Colon (tissue), 2 donors: Measurements from ENCODE around the gene MFN1.
"Not testable (repeated sequence)": the region's sequence is repeated elsewhere in the genome, so short reads cannot be mapped to it uniquely, and the experiment has no call there.

Experiments
- FAIRE-seq: peaks from 2 replicates; lab custom pipeline; 2012; peaks lifted over from hg19 to GRCh38; lab: Jason Lieb, UNC
- donor health status: control.
- donor health status: control.

The MFN1 gene

GRCh38 chr3:179347345-179348194 lies at the start of gene MFN1:
Gene MFN1, plus strand, starts transcription at chr3:179347709. Its CDS starts 1,143 bp downstream, at chr3:179348852.
- FAIRE-seq: no peak

- no peak for FAIRE-seq
These were observed 49.4 kb upstream of the MFN1 start for GRCh38 chr3:179297971-179298725.

- FAIRE-seq: no peak
These were observed 48.2 kb upstream of the MFN1 start for GRCh38 chr3:179299316-179299715.

- FAIRE-seq: no peak
These were observed 47.4 kb upstream of the MFN1 start for GRCh38 chr3:179299999-179300613.

- FAIRE-seq: no peak
These were observed 45.9 kb upstream of the MFN1 start for GRCh38 chr3:179301645-179302044.

- no peak for FAIRE-seq
These were observed 45.4 kb upstream of the MFN1 start for GRCh38 chr3:179302111-179302510.

- FAIRE-seq: no peak
These were observed 42.9 kb upstream of the MFN1 start for GRCh38 chr3:179304605-179305004.

- not testable (repeated sequence) for FAIRE-seq
These were observed 40.1 kb upstream of the MFN1 start for GRCh38 chr3:179307362-179307761.

- FAIRE-seq: no peak
These were observed 39.5 kb upstream of the MFN1 start for GRCh38 chr3:179308001-179308400.

- no peak for FAIRE-seq
These were observed 38.1 kb upstream of the MFN1 start for GRCh38 chr3:179309225-179310078.

- FAIRE-seq: no peak
These were observed 28.6 kb upstream of the MFN1 start for GRCh38 chr3:179318876-179319275.

- no peak for FAIRE-seq
These were observed 25.7 kb upstream of the MFN1 start for GRCh38 chr3:179321668-179322285.

- FAIRE-seq: no peak
These were observed 25.0 kb upstream of the MFN1 start, which contains the start of gene ZNF639 for GRCh38 chr3:179322286-179323196. Gene ZNF639, plus strand, starts transcription at chr3:179323031. Its CDS starts 5,263 bp downstream, at chr3:179328294.

GRCh38 chr3:179323197-179324110 lies 24.1 kb upstream of the MFN1 start:
- no peak for FAIRE-seq

- no peak for FAIRE-seq
These were observed 23.2 kb upstream of the MFN1 start for GRCh38 chr3:179324270-179324754.

- no peak for FAIRE-seq
These were observed 17.1 kb upstream of the MFN1 start for GRCh38 chr3:179330438-179330837.

- FAIRE-seq: no peak
These were observed 15.3 kb upstream of the MFN1 start for GRCh38 chr3:179332240-179332639.

- no peak for FAIRE-seq
These were observed 14.4 kb upstream of the MFN1 start for GRCh38 chr3:179333084-179333483.

- FAIRE-seq: no peak
These were observed 11.1 kb upstream of the MFN1 start for GRCh38 chr3:179336345-179336929.
